ENCODE results near the gene PPP1R3A.
"Not testable (repeated sequence)": the region's sequence is repeated elsewhere in the genome, so short reads cannot be mapped to it uniquely, and the experiment has no call there.

Gene PPP1R3A, protein sequence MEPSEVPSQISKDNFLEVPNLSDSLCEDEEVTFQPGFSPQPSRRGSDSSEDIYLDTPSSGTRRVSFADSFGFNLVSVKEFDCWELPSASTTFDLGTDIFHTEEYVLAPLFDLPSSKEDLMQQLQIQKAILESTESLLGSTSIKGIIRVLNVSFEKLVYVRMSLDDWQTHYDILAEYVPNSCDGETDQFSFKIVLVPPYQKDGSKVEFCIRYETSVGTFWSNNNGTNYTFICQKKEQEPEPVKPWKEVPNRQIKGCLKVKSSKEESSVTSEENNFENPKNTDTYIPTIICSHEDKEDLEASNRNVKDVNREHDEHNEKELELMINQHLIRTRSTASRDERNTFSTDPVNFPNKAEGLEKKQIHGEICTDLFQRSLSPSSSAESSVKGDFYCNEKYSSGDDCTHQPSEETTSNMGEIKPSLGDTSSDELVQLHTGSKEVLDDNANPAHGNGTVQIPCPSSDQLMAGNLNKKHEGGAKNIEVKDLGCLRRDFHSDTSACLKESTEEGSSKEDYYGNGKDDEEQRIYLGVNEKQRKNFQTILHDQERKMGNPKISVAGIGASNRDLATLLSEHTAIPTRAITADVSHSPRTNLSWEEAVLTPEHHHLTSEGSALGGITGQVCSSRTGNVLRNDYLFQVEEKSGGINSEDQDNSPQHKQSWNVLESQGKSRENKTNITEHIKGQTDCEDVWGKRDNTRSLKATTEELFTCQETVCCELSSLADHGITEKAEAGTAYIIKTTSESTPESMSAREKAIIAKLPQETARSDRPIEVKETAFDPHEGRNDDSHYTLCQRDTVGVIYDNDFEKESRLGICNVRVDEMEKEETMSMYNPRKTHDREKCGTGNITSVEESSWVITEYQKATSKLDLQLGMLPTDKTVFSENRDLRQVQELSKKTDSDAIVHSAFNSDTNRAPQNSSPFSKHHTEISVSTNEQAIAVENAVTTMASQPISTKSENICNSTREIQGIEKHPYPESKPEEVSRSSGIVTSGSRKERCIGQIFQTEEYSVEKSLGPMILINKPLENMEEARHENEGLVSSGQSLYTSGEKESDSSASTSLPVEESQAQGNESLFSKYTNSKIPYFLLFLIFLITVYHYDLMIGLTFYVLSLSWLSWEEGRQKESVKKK

DNA sequence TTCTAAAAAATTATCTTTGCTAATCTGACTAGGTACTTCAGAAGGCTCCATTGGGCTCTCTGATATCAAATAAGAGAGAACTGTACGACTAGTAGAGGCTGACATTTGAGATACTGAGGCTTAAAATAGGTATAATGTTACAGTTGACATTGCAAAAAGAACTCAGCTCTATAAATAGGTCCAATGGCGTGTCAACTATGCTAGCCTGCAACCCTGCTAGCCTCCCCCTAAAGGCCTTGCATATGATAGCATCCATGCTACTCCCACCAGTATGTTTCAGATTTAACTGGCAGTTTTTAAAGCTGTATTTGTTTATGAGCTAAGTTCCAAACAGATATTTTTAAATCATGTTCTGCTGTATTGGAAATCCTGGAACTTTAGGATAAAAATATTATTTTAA lies at the start of gene PPP1R3A:
TSS of gene PPP1R3A (minus strand) at position 64 of the 400 bp plus-strand sequence. CDS start at position 51, 13 bp downstream.
- DNase-seq: no peak

DNA sequence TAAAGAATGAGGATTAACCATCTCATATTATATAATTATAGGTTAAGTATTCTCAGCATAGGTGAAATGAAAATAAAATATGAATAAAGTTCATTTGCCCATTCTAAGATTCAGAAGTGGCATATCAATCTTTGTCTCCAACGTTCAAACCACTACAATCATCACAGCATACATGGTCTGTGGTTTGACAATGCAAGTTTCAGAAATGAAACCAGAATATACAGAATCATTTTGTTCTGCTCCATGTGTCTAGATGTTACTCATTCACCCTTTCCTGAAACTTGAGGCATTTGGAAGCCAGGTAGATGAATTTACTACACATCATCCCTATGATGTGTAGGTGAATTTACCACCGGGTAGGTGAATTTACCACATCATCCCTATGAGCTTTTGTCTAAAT lies 44.5 kb upstream of the PPP1R3A start:
- DNase-seq: no peak

DNA sequence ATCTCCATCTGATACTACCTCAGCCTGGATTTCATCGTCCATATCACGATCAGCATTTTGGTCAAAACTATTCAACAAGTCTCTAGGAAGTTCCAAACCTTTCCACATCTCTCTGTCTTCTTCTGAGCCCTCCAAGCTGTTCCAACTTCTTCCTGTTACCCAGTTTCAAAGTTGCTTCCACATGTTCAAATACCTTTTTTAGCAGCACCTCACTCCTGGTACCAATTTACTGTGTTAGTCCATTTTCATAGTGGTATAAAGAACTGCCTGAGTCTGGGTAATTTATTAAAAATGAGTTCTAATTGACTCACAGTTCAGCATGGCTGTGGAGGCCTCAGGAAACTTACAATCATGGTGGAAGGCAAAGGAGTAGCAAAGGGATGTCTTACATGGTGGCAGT lies 41.1 kb upstream of the PPP1R3A start:
- DNase-seq: no peak

DNA sequence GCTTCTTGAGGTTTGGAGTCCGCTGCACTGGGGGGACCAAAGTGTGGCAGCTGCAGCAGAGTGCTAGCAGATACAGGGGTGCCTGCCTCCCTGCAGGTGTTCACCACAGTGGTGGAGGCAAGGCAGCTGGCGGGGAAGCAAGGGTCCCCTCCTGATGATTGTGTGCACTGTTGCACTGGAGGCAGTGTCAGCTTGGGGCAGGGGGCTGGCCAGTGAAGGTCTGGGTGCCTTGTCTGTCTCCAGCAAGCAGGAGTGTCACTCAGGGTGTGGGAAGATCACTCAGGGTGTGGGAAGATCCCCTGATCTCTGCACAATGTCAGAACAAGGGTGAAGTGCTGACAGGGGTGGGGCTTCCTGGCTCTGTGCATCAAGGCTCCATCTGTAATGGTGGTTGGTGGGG lies 36.3 kb upstream of the PPP1R3A start:
- no peak for DNase-seq

DNA sequence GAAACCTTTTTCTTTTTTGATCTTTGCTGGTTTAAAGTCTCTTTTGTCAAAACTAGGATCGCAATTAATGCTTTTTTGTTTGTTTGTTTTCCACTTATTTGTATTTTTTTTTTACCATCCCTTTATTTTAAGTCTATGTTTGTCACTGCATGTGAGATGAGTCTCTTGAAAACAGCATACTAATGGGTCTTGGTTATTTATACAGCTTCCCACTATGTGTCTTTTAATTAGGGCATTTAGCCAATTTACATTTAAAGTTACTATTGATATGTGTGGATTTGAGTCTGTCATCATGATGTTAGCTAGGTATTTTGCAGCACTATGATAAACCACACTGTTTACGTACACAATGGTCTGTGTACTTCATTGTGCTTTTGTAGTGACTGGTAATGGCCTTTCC lies 34.7 kb upstream of the PPP1R3A start:
- DNase-seq: no peak

DNA sequence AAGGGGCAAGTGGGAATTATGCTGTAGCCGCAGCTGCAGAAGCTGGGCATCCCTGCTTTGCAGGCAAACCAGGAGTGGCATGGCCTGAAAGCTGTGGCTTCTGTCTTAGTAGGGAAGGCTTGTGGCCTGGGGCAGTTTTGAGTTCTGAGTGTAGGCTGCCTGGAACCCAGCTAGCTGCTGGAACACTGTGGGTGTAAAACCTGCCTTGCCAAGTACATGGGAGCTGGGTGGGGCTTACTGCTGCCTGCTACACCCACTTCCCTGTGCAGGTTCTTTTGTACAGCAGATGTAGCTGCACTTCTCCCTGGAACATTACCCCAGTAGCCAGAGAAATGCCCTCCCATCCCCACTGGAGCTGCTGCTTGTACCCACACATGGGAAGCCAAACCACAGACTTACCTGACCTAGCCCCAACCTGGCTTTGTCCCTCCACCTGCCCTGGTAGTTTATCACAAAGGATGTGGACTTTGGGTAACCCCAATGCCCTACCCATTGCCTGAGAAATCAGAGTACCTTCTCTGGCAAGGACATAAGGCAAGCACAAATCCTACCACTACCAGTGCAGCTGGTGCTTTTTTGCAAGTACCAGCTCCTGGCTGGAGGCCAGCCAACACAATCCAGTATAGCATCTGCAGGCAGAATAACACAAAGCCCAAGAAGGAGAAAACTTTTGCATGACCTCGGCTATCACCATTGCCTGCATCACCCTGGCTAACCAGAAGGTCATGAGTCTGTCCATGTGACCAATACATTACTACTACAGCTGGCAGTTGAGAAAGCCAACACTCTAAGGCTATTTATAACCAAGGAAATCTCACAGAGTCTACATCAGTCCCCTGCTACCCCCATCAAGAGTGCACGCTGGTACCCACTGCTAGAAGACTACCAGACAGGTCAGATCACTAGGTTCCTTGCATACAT lies 26.5 kb upstream of the PPP1R3A start:
- DNase-seq: no peak

DNA sequence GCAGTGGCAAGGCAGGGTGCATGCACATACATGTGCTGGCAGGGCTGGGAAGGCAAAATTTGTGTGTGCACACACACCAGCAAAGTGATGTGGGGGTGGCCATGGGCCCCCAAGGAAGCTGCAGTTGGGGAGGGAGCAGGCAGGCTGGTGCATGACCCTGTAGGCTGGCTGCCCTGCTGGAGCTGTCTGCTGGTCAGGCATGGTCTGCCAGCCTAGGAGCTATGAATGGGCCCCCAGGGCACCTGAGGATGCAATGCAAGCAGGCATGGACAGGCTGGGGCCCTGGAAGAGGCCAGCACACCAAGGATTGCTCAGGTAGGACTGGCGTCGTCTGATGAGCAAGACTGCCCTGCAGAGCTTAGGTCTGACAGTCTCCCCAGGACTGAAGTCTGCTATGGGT lies 18.2 kb upstream of the PPP1R3A start:
- no peak for DNase-seq

DNA sequence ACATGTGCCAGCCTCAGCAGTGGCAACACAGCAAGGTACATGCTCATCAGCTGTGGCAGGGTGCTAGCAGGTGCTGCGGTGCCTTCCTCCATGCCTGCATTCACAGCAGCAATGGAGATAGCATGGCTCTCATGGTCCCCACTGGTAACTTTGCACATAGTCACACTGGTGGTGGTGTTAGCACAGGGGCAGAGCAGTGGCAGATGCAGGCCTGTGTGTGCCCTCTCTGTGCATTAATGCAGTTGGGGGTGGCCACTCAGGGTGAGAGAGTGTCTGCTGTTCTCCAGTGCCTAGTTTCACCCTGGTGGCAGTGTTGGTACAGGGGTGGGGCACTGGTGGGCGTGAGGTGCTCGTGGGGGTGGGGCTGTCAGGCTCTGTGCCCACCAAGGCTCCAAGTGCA lies 17.7 kb upstream of the PPP1R3A start:
- DNase-seq: no peak

DNA sequence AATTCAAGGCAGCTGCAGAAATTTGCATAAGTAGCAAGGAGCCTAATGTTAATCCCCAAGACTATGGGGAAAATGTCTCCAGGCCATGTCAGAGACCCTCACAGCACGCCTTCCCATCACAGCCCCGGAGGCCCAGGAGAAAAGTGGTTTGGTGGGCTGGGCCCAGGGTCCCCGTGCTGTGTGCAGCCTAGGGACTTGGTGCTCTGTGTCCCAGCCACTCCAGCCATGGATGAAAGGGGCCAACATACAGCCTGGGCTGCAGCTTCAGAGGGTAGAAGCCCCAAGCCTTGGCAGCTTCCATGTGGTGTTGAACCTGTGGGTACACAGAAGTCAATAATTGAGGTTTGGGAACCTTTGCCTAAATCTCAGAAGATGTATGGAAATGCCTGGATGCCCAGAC lies 10.6 kb upstream of the PPP1R3A start:
- not testable (repeated sequence) for DNase-seq

DNA sequence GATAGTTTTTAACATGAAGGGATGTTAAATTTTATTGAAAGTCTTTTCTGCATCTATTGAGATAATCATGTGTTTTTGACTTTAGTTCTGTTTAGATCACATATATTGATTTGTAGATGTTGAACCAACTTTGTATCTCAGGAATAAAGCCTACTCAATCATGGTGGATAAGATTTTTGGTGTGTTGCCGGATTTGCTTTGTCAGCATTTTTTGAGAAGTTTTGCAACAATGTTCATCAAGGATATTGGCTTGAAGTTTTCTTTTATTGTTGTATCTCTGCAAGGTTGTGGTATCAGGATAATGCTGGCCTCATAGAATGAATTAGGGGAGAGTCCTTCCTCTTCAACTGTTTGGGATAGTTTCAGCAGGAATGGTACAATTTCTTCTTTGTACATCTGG lies 9.3 kb upstream of the PPP1R3A start:
- no peak for DNase-seq

DNA sequence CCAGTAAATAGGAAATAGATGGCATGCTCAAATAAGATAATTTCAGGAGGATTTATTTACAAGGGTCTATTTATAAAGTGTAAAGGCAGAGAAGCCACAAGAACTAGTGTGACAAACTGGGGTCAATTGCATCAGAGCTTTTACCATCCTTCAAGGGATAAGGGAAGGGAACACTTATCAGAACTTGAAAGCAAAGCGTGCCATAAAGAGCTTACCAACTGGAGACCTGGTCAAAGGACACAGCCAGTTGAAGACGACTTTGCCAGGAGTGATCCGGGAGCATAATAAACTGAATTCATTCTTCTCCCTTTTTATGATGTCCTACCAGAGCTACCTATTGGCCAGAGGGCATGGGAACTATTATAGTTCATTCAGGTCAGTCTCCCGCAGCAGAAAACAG lies 3.2 kb upstream of the PPP1R3A start:
- no peak for DNase-seq

DNA sequence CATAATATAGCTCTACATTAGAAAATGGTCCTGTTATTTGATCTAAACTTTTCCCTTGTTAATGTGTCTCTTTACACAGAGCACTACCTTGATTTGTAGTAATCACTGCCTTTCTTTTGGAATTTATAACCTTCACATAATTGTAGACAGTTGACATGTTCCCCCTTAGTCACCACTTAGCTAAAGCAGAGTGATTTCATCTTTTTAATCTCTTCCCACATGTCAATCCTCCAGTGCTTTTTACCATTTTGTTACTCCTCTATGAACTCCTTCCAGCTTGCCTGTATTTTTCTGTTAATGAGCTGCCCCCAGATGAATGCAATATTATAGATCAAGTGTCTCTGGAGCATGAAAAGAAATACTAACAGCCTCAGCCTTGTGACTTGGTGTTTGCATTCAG lies 2.6 kb upstream of the PPP1R3A start:
- no peak for DNase-seq

DNA sequence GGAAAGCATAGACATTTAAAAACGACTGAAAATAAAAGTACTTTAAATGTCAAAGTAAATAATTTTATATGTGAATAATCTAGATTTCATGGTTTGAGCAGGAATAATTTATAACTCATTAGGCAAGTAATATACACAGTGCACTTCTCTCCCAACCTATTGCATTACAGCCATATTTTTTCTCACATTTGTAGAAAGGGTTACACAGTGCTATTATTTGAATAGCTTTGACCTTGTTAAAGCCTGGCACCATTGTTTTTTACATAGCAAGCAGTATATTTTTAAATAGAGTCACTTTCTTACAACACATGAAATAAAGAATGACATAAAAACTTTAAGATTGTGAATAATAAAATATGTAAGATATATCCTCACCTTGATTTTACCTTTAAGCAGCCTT lies 969 bp downstream of the PPP1R3A start:
- DNase-seq: no peak

DNA sequence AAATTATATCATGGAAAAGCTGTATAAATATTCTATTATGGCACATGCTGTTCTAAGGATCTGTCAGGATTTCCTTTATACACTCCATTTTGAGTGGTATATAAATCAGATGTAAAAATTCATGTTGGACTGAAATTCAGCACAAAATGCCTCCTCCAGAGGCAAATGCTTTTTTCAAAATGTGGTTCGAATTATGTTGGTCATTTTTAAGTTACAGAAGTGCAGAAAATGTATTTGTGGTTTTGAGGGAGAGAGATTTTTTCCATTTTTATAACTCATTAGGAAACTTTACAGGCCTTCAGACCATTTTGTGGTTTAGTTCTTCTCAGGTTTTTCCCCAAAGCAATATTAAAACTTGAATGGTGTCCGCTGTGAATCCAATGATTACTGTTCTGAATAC lies 2.9 kb downstream of the PPP1R3A start:
- DNase-seq: no peak

DNA sequence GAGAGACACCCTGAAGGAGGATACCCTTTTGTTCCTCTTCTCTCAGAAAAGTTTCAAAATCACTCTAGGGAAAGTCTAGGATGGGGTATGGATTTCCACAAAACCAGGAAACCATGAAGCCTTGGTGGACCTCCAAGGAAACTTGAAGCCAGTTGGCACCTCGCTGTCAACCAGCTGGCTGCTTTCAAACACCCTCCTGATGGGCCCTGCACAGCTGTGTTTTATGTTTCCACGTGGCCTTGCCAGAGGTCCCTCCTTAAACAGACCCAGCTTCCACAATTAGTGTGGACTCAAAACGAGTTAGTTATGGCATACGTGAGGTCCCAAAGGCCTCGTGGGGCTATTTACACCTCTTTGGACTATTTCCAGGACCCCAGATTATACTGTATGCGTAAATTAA lies 5.9 kb downstream of the PPP1R3A start:
- DNase-seq: no peak

DNA sequence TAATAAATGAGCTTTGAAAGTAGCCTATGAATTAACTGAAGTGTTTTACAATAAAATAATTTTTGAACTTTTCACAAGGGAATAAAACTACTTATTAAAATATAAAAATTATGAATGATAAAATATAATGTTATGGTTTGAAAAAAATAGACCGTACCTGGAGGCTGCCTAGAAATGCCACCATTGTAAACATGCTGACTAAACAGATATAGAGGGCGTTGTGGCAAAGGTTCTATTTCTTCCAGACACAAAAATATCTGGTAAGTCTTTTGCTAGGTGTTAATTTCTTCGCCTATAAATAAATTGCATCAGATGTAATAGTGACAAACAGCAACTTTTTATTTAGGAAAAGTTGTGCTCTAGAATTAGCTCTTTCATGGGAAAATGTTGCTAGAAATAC lies 11.2 kb downstream of the PPP1R3A start:
- no peak for DNase-seq

DNA sequence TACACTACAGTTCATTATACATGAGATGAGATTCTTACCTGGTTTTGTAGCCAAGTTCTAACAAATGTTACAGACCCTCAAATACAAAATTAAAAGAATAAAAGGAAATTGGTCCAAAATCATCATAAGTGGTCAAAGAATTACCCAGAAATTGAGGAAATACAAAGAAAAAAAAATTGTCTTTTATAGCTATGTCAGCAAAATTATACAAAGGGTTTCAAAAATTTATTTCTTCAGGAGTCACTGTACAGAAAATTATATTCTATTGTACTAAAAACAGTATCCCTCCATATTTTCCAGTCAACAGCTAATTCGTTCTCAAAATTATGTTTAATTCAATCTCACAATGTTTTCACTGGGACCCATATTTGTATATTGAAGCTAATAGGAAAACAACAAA lies 14.3 kb downstream of the PPP1R3A start:
- no peak for DNase-seq

DNA sequence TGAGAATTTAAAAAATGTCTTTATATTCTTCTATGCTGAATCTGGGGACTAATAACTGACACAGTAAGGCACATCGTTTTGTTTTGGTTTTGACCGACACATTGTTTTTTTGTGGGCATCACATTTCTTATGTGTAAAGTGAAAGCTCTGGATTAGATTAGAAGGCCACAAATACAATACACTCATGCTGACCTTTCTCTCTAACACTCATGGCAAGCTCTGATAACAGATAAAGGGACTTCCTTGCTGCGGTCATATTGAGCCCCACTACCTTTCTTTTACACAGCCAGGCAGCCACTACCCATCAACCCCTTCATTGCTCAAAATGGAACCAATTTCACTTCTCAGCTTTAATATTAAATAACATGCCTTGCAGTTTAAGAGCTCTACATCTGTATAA lies 26.0 kb downstream of the PPP1R3A start:
- DNase-seq: no peak

DNA sequence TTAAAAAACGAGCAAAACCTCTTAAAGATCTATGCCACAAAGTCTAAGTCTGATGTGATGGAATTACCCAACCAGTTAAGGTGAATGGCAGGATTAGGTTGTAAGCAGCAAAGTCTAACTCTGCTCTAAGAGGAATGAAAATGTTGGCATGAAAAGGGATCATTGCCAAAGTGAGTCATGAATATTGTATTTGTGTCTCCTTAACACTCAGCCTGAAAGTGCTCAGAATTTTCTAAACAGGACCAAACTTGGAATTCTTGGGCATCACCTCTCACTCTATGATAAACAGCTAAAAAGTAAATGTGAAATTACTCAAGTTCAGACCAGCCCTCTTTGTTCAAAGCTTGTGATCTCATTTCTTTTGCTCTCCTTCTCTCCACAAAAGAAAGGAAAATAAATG lies 27.0 kb downstream of the PPP1R3A start:
- DNase-seq: peak; percentile 34

DNA sequence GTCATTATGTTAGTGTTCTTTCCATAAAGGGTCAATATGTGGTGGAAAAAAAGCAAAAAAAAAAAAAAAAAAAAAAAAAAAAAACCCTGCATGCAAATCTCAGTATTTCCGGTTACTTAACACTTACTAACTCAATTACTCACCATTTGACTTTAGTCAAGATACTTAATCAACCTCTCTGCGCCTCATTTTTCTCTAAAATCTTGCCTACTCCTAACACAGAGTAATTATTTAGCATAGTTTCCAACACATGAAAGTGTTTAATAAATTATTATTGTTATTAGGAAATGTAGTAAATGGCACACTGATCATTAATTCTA lies 27.8 kb downstream of the PPP1R3A start:
- DNase-seq: no peak

DNA sequence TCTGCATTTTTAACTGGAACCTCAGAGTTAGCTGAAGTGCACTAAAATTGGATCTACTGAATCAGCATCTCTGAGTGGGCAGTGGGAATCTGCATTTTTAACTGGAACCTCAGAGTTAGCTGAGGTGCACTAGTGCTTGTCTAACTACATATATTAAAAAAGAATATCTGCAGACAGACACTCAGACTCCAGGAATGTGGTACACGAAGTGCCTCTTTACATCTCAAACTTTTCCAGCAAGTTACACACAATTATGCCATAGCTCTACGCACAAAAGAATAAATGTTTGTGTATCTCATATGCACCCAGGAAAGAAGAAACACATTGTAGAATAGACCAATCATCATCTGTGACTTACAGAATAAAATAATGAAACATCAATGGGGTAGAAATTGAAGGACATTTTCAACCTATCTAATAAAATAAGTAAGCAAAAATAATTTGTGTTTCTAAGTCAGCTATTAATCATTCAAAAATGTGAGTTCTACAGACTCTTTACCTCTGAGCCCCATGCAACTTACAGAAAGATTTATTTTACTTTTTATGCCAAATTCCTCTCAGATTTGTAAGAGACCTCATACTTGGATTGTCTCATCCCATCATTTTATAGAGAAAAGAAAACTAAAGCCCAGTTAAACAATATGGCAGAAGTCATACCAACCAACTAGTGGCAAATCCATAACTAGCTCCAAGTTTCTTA lies 28.3 kb downstream of the PPP1R3A start:
- peak; percentile 48 for DNase-seq

DNA sequence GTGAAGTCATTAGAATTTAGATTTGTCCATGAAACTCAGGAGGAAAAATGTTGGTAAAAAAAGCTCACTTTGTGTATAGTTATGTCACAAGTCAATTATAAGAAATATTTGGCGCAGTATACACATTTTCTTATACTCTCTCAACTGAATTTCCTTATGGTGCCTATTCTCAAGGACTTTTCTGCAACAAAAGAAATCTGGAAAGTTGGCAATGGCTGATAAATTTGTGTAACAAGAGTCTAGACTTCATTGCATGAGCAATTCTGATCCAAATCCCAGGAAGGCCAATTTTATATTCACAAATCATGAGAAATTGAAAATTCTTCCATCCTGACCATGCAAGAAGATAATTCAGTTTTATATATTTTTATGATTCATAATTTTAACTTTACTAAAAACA lies 35.7 kb downstream of the PPP1R3A start:
- DNase-seq: no peak

All from amniotic stem cell (primary cell).